ENCODE data around the gene BTBD2. TPM values are rescaled to one million over a fixed set of nuclear protein-coding genes. Genes with fewer than 3 reads are reported as not detected.

The BTBD2 gene
- total and polyA plus RNA-seq, 2 of the 13 experiments (the other 11 are each of a cell fraction or from before 2014, with no cell fraction given) = 28.1 to 45.3 TPM

DNA sequence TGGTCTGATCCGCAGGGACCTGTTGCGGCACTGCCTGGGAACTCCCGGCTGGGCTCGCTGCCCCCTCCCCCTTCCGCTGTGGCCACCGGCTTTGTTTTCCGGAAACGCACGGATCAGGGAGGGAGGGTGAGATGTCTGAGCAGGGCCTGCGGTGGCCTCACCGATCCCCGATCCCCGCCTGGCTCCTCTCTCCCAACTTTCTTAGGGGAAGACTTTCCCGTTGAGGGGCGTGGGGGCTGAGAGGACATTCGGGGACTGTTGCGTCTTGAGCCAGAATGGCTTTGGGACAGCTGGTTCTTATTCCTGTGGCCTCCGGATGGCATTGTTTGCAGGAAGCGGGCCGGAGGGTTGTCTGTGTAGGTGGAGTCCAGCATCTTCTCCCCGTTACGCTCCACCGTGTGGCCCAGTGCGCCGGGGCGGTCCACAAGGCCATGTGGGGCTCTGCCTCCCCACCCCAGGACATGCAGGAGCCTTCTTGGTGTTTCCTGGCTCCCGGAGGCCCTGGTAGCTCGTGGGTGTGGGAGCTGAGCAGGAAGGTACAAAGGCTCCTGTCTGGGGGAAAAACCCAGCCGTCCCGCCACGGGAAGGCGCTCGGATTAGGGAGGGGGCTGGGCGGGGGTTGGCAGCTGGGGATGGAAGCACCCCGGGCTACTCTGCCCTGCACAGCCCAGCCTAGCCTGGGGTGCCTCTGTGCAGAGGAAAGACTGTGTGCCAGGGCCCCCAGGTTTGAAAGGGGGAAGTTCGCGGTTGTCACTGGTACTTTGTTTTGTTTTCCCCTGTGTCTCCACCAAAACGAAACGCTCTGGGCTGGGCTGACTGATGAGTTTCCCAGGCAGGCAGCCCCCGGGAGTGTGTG lies 73.2 kb downstream of the BTBD2 start (continued):
- TF ChIP-seq ZNF431 (CRISPR knock-in tag; IDR thresholded peaks at IDR 0.05; ENCODE audit: borderline replicate concordance, low read depth) (0 out of 2 replicates have a peak, but pooled peaks have one; percentile 43), ISX (CRISPR knock-in tag; conservative IDR thresholded peaks at IDR 0.05) (no peak), SRSF1 (optimal IDR thresholded peaks at IDR 0.05; ENCODE audit: low read depth, low read length) (peak; percentile 0), PHF8 (CRISPR knock-in tag; IDR thresholded peaks at IDR 0.05) (peak; percentile 73), RELA (CRISPR knock-in tag; IDR thresholded peaks at IDR 0.05) (no peak), ZBTB38 (CRISPR knock-in tag; IDR thresholded peaks at IDR 0.05) (0 out of 2 replicates have a peak, but pooled peaks have one; percentile 46), XRCC5 (optimal IDR thresholded peaks at IDR 0.05; ENCODE audit: low read length) (peak; percentile 38), MYNN (CRISPR knock-in tag; IDR thresholded peaks at IDR 0.05; ENCODE audit: low read depth) (no peak), HOXD1 (CRISPR knock-in tag; IDR thresholded peaks at IDR 0.05) (no peak), SYNCRIP (IDR thresholded peaks at IDR 0.05; ENCODE audit: insufficient read depth, low read depth, low read length) (no peak)
- TF ChIP-seq, protein P1, sequence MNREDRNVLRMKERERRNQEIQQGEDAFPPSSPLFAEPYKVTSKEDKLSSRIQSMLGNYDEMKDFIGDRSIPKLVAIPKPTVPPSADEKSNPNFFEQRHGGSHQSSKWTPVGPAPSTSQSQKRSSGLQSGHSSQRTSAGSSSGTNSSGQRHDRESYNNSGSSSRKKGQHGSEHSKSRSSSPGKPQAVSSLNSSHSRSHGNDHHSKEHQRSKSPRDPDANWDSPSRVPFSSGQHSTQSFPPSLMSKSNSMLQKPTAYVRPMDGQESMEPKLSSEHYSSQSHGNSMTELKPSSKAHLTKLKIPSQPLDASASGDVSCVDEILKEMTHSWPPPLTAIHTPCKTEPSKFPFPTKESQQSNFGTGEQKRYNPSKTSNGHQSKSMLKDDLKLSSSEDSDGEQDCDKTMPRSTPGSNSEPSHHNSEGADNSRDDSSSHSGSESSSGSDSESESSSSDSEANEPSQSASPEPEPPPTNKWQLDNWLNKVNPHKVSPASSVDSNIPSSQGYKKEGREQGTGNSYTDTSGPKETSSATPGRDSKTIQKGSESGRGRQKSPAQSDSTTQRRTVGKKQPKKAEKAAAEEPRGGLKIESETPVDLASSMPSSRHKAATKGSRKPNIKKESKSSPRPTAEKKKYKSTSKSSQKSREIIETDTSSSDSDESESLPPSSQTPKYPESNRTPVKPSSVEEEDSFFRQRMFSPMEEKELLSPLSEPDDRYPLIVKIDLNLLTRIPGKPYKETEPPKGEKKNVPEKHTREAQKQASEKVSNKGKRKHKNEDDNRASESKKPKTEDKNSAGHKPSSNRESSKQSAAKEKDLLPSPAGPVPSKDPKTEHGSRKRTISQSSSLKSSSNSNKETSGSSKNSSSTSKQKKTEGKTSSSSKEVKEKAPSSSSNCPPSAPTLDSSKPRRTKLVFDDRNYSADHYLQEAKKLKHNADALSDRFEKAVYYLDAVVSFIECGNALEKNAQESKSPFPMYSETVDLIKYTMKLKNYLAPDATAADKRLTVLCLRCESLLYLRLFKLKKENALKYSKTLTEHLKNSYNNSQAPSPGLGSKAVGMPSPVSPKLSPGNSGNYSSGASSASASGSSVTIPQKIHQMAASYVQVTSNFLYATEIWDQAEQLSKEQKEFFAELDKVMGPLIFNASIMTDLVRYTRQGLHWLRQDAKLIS (CRISPR knock-in tag; IDR thresholded peaks at IDR 0.05) = no peak
- TF ChIP-seq, protein P2, sequence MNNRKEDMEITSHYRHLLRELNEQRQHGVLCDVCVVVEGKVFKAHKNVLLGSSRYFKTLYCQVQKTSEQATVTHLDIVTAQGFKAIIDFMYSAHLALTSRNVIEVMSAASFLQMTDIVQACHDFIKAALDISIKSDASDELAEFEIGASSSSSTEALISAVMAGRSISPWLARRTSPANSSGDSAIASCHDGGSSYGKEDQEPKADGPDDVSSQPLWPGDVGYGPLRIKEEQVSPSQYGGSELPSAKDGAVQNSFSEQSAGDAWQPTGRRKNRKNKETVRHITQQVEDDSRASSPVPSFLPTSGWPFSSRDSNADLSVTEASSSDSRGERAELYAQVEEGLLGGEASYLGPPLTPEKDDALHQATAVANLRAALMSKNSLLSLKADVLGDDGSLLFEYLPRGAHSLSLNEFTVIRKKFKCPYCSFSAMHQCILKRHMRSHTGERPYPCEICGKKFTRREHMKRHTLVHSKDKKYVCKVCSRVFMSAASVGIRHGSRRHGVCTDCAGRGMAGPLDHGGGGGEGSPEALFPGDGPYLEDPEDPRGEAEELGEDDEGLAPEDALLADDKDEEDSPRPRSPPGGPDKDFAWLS (CRISPR knock-in tag; IDR thresholded peaks at IDR 0.05; ENCODE audit: borderline replicate concordance) = peak; percentile 88; the same call in 1 of the 2 replicates
- TF ChIP-seq, protein P3, sequence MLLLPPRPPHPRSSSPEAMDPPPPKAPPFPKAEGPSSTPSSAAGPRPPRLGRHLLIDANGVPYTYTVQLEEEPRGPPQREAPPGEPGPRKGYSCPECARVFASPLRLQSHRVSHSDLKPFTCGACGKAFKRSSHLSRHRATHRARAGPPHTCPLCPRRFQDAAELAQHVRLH (CRISPR knock-in tag; IDR thresholded peaks at IDR 0.05; ENCODE audit: borderline replicate concordance, low read depth) = 0 out of 2 replicates have a peak, but pooled peaks have one; percentile 70
- TF ChIP-seq, protein P4, sequence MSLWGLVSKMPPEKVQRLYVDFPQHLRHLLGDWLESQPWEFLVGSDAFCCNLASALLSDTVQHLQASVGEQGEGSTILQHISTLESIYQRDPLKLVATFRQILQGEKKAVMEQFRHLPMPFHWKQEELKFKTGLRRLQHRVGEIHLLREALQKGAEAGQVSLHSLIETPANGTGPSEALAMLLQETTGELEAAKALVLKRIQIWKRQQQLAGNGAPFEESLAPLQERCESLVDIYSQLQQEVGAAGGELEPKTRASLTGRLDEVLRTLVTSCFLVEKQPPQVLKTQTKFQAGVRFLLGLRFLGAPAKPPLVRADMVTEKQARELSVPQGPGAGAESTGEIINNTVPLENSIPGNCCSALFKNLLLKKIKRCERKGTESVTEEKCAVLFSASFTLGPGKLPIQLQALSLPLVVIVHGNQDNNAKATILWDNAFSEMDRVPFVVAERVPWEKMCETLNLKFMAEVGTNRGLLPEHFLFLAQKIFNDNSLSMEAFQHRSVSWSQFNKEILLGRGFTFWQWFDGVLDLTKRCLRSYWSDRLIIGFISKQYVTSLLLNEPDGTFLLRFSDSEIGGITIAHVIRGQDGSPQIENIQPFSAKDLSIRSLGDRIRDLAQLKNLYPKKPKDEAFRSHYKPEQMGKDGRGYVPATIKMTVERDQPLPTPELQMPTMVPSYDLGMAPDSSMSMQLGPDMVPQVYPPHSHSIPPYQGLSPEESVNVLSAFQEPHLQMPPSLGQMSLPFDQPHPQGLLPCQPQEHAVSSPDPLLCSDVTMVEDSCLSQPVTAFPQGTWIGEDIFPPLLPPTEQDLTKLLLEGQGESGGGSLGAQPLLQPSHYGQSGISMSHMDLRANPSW (CRISPR knock-in tag; IDR thresholded peaks at IDR 0.05; ENCODE audit: borderline replicate concordance) = no peak

Measured in HepG2 (cell line).